Endothelial cell (in vitro differentiated cells): Measurements from ENCODE around the gene MOB3C. TPM values are rescaled to one million over a fixed set of nuclear protein-coding genes. Genes with fewer than 3 reads are reported as not detected.
"Not testable (repeated sequence)": the region's sequence is repeated elsewhere in the genome, so short reads cannot be mapped to it uniquely, and the experiment has no call there.

Experiments
- DNase-seq: peaks from one replicate; pipeline ENCODE4 v3.0.0; 2021; ENCODE audit warnings: low spot score
- H3K27ac Mint-ChIP-seq: one replicate; pipeline ENCODE4 v1.8.0; 2021; ENCODE audit warnings: mixed read lengths, inconsistent platforms; ENCODE audit not compliant: unreplicated experiment
- H3K27me3 Mint-ChIP-seq: one replicate; pipeline ENCODE4 v1.8.0; 2021; ENCODE audit warnings: mild to moderate bottlenecking, moderate library complexity, mixed read lengths, inconsistent platforms; ENCODE audit not compliant: unreplicated experiment
- H3K36me3 Mint-ChIP-seq: one replicate; pipeline ENCODE4 v1.8.0; 2021; ENCODE audit warnings: mild to moderate bottlenecking, low read depth, mixed read lengths, inconsistent platforms; ENCODE audit not compliant: unreplicated experiment
- H3K4me1 Mint-ChIP-seq: one replicate; pipeline ENCODE4 v1.8.0; 2021; ENCODE audit warnings: mild to moderate bottlenecking, mixed read lengths, inconsistent platforms; ENCODE audit not compliant: unreplicated experiment
- H3K4me3 Mint-ChIP-seq: one replicate; pipeline ENCODE4 v1.8.0; 2021; ENCODE audit warnings: mild to moderate bottlenecking, mixed read lengths, inconsistent platforms; ENCODE audit not compliant: unreplicated experiment
- H3K9me3 Mint-ChIP-seq: one replicate; pipeline ENCODE4 v1.8.0; 2021; ENCODE audit warnings: mixed read lengths, inconsistent platforms; ENCODE audit not compliant: unreplicated experiment
- long read RNA-seq: library from polyadenylated mRNA; unstranded; transcript quantifications from one replicate; pipeline ENCODE4 v2.0.0, GENCODE V29; 2020; ENCODE audit not compliant: unreplicated experiment
- total RNA-seq: library from RNA; stranded (reverse); fragmentation: NEBNext Ultra II Directional; extraction: Animal tissue kit (Norgen Biotek cat#: 25700); gene quantifications from one replicate; pipeline ENCODE4 v1.2.1, GENCODE V29; 2021; ENCODE audit not compliant: unreplicated experiment
- TF ChIP-seq, protein P1 (sequence below): fragments of 200-600 bp; sonication (generic); IDR thresholded peaks from one replicate; pipeline ENCODE4 v1.5.0; 2021; ENCODE audit warnings: antibody characterized with exemption; ENCODE audit not compliant: unreplicated experiment

The MOB3C gene
- 80.7 TPM for total RNA-seq
- long read RNA-seq, full-length matches to known transcripts: 52 of 54 reads
- long read RNA-seq, partial matches to known transcripts: 0 of 54 reads
- long read RNA-seq, other reads (novel, unspliced or antisense): 2 of 54 reads

DNA sequence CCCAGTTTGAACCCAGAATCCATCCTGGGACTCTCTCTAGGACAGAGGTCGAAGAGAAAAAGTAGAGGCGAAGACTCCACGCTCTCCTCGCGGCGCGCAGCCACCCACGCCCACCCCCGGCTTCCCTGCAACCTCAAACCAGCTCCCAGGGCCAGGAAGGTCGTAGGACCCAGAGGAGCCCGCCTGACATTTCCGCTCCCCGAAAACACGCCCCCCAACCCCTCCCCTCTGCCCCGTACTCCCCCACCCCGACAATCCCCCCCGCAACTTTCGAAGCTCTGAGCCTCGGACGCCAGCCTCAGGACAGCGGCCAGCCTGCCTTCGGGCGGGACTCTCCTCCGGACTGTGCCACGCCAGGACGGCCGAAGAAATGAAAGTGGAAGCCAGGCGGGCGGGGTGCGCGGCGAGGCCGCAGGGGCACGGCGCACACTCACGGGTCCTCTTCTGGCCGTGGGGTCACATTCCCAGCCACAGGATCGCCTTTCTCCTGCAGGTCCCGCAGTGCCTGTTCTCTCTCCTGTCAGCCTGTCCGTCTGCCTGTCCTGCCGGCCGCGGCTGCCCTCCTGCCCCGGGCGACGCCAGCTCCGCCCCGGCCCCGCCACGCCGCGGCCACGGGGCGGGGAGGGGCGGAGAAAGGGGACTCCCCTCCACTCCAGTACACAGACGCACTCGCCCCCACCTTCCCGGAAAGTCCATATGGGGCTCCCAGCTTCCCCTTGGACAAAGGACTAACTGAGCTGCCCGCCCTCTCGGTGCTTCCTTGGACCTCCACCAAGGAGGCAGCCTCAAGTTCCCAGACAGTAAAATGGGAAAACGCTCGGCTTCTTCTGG is at the start of gene MOB3C:
Gene MOB3C, minus strand, starts transcription at position 535 of the 831 bp plus-strand sequence. CDS start 3,490 bp downstream, outside the sequence.
- peaks cover 51% of the 10 kb centered on the region for H3K4me1 Mint-ChIP-seq
- H3K27ac Mint-ChIP-seq: peak within 1 kb of the TSS; percentile 87

DNA sequence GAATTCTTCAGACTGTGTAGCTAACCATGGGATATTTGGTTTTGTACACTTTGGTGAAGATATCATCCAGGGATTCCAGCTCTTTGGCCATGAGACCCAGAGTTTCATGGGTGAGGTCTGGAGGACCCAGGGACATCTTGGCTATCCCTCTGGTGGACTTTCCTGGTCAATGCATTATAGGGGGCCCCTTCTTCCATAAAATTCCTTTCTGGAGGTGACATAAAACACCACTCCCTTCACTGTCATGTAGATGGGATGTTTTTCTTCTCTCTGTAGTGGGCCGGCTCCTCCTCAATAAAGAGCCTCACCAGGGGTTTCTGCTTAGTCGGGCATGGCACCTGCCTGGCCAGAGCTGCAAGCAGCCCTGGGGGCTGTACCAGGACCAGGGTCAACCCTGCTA is 49.4 kb upstream of the MOB3C start:
- H3K4me3 Mint-ChIP-seq: no peak overlapping the region
- peaks cover 13% of the 10 kb centered on the region for H3K4me1 Mint-ChIP-seq
- peaks cover 3% of the 10 kb centered on the region for H3K27me3 Mint-ChIP-seq
- no peak overlapping the region for H3K27ac Mint-ChIP-seq
- H3K9me3 Mint-ChIP-seq: no peaks in the 10 kb centered on the region
- DNase-seq: no peak
- peaks cover 12% of the 10 kb centered on the region for H3K36me3 Mint-ChIP-seq
- TF ChIP-seq, protein P1, sequence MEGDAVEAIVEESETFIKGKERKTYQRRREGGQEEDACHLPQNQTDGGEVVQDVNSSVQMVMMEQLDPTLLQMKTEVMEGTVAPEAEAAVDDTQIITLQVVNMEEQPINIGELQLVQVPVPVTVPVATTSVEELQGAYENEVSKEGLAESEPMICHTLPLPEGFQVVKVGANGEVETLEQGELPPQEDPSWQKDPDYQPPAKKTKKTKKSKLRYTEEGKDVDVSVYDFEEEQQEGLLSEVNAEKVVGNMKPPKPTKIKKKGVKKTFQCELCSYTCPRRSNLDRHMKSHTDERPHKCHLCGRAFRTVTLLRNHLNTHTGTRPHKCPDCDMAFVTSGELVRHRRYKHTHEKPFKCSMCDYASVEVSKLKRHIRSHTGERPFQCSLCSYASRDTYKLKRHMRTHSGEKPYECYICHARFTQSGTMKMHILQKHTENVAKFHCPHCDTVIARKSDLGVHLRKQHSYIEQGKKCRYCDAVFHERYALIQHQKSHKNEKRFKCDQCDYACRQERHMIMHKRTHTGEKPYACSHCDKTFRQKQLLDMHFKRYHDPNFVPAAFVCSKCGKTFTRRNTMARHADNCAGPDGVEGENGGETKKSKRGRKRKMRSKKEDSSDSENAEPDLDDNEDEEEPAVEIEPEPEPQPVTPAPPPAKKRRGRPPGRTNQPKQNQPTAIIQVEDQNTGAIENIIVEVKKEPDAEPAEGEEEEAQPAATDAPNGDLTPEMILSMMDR: no peak

More for the DNA sequence above, at the start of gene MOB3C:
- Mint-ChIP-seq H3K36me3 (peaks cover 13% of the 10 kb centered on the region), H3K4me3 (peak within 1 kb of the TSS; percentile 97), H3K9me3 (no peaks in the 10 kb centered on the region), H3K27me3 (peaks cover 15% of the 10 kb centered on the region)
- TF ChIP-seq, protein P1: no peak
- DNase-seq: peak; percentile 62

DNA sequence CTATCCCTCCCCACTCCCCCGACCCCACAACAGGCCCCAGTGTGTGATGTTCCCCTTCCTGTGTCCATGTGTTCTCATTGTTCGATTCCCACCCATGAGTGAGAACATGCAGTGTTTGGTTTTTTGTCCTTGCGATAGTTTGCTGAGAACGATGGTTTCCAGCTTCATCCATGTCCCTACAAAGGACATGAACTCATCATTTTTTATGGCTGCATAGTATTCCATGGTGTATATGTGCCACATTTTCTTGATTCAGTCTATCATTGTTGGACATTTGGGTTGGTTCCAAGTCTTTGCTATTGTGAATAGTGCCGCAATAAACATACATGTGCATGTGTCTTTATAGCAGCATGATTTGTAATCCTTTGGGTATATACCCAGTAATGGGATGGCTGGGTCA is 46.3 kb upstream of the MOB3C start:
- Mint-ChIP-seq H3K4me1 (peaks cover 13% of the 10 kb centered on the region), H3K36me3 (peaks cover 12% of the 10 kb centered on the region)
- H3K27ac Mint-ChIP-seq, H3K27me3 Mint-ChIP-seq, H3K9me3 Mint-ChIP-seq, H3K4me3 Mint-ChIP-seq, DNase-seq: not testable (repeated sequence)

DNA sequence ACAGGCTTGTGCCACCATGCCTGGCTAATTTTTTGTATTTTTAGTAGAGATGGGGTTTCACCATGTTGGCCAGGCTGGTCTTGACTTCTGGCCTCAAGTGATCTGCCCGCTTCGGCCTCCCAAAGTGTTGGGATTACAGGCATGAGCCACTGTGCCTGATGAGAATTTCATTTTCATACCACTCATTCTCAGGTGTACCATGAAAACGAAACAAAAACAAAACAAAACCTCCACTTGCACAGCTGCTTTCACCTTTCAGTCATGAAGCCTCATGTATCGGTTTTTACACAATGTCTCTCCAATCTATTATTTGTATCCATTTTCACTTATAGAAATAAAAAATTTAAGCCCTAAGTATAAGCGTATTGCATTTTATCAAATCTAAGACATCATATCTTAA is 43.5 kb upstream of the MOB3C start:
- H3K9me3 Mint-ChIP-seq, H3K27ac Mint-ChIP-seq, H3K4me1 Mint-ChIP-seq, H3K4me3 Mint-ChIP-seq, DNase-seq, H3K27me3 Mint-ChIP-seq: not testable (repeated sequence)
- H3K36me3 Mint-ChIP-seq: peaks cover 12% of the 10 kb centered on the region

DNA sequence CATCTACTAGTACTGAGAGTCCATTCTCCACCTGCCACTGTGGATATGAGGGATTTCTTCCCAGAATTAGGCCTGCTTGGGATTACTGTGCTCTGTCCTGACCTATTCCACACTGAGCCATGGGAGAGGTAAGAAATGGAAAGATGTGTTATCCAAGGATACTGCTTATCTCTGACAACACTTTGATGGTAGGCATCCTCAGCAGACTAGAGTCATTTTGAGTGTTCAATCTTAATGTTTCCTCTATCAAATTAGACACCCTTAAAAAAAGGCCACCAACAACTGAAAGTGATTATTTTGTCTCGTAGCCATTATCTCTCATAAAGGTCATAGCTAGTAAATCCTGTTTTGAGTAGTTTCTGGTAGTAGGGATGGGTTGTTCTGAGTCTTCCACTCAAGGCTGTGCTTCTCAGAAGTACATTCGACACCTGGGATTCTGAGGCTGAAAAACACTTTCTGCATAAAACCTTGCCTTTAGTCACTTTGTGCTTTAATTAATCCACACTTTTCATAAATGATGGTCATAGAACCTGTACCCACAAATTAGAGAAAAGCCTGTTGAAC is 42.8 kb upstream of the MOB3C start:
- Mint-ChIP-seq H3K4me3 (no peak overlapping the region), H3K27ac (no peak overlapping the region), H3K27me3 (no peaks in the 10 kb centered on the region), H3K36me3 (peaks cover 13% of the 10 kb centered on the region), H3K9me3 (no peaks in the 10 kb centered on the region), H3K4me1 (peaks cover 2% of the 10 kb centered on the region)
- DNase-seq: no peak
- TF ChIP-seq, protein P1: no peak

DNA sequence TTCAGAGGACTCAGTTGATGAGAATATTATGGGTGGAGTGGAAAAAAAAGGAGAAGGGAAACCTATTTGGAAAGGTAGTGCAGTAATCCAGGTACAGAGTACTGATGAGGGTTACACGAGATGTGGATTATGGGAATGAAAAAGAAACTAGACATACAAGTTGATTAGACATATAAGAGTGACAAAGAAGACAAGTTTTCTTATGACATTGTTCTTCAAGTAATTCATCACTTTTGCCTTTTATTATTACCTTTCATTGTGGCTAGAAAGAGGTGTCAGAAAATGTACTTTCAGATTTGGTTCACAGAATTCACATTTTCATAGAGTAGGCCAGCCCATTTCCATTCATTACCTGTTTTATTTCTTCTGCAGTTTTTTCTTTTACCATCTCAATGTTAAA is 41.2 kb upstream of the MOB3C start:
- Mint-ChIP-seq H3K9me3 (no peaks in the 10 kb centered on the region), H3K4me1 (peaks cover 2% of the 10 kb centered on the region), H3K27ac (no peak overlapping the region), H3K4me3 (no peak overlapping the region), H3K36me3 (peaks cover 20% of the 10 kb centered on the region), H3K27me3 (no peaks in the 10 kb centered on the region)
- TF ChIP-seq, protein P1: no peak
- no peak for DNase-seq
